ENCODE data around the gene NEK10. TPM values are rescaled to one million over a fixed set of nuclear protein-coding genes. Genes with fewer than 3 reads are reported as not detected.

The NEK10 gene
- total and polyA plus RNA-seq, 2 of the 13 experiments (the other 11 are each of a cell fraction or from before 2014, with no cell fraction given): 2.8 to 14.2 TPM

DNA sequence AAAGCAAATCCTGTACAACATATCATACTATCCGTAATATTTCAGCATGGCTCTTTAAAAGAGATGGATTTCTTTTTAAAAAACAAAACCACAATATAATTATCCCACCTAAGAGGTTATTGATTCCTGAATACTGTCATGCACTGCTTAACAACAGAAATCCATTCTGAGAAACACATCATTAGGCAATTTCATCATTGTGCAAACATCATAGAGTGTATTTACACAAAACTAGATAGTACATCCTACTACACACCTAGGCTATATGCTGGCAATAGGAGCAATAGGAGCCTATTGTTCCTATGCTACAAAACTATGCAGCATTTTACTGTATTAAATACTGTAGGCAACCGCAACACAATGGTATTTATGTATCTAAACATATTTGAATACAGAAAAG lies 242.0 kb downstream of the NEK10 start (continued):
- 0 out of 4 replicates have a peak, but pooled peaks of 1 of the 2 experiments have one; percentile 23 for TF ChIP-seq HMGXB4 (CRISPR knock-in tag; IDR thresholded peaks at IDR 0.05; ENCODE audit: borderline replicate concordance in 1 of 2, low read depth in 1 of 2)
- TF ChIP-seq SMAD3 (CRISPR knock-in tag; IDR thresholded peaks at IDR 0.05): peak; percentile 92; the same call in 1 of the 2 replicates
- TF ChIP-seq ZNF331 (CRISPR knock-in tag; IDR thresholded peaks at IDR 0.05): peak; percentile 76; the same call in 1 of the 2 replicates
- no peak for TF ChIP-seq ZNF674 (CRISPR knock-in tag; IDR thresholded peaks at IDR 0.05; ENCODE audit: low read depth)
- TF ChIP-seq ONECUT2 (CRISPR knock-in tag; IDR thresholded peaks at IDR 0.05): peak; percentile 66; the same call in 1 of the 2 replicates
- TF ChIP-seq SMARCC2 (IDR thresholded peaks at IDR 0.05): no peak
- peak; percentile 90 for TF ChIP-seq TBX3 (IDR thresholded peaks at IDR 0.05; ENCODE audit: borderline replicate concordance)
- TF ChIP-seq ELF1 (CRISPR knock-in tag; IDR thresholded peaks at IDR 0.05): no peak
- TF ChIP-seq ZNF282 (IDR thresholded peaks at IDR 0.05; ENCODE audit: partially characterized antibody): no peak
- TF ChIP-seq ZNF326 (CRISPR knock-in tag; IDR thresholded peaks at IDR 0.05; ENCODE audit: borderline replicate concordance): no peak
- TF ChIP-seq HMGXB3 (CRISPR knock-in tag; IDR thresholded peaks at IDR 0.05; ENCODE audit: borderline replicate concordance): no peak
- no peak for TF ChIP-seq GPBP1L1 (CRISPR knock-in tag; IDR thresholded peaks at IDR 0.05)
- no peak for TF ChIP-seq TEAD2 (CRISPR knock-in tag; IDR thresholded peaks at IDR 0.05)
- no peak for TF ChIP-seq HNRNPH1 (optimal IDR thresholded peaks at IDR 0.05; ENCODE audit: low read depth, low read length)
- TF ChIP-seq MXI1 (IDR thresholded peaks at IDR 0.05; ENCODE audit: borderline replicate concordance, low read depth, low read length): no peak
- no peak for TF ChIP-seq NONO (IDR thresholded peaks at IDR 0.05)
- TF ChIP-seq NONO (CRISPR knock-in tag; conservative IDR thresholded peaks at IDR 0.05): no peak
- no peak for TF ChIP-seq TP53 (CRISPR knock-in tag; conservative IDR thresholded peaks at IDR 0.05)
- TF ChIP-seq DNMT3B (CRISPR knock-in tag; conservative IDR thresholded peaks at IDR 0.05): no peak
- TF ChIP-seq, protein P1, sequence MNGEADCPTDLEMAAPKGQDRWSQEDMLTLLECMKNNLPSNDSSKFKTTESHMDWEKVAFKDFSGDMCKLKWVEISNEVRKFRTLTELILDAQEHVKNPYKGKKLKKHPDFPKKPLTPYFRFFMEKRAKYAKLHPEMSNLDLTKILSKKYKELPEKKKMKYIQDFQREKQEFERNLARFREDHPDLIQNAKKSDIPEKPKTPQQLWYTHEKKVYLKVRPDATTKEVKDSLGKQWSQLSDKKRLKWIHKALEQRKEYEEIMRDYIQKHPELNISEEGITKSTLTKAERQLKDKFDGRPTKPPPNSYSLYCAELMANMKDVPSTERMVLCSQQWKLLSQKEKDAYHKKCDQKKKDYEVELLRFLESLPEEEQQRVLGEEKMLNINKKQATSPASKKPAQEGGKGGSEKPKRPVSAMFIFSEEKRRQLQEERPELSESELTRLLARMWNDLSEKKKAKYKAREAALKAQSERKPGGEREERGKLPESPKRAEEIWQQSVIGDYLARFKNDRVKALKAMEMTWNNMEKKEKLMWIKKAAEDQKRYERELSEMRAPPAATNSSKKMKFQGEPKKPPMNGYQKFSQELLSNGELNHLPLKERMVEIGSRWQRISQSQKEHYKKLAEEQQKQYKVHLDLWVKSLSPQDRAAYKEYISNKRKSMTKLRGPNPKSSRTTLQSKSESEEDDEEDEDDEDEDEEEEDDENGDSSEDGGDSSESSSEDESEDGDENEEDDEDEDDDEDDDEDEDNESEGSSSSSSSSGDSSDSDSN (CRISPR knock-in tag; IDR thresholded peaks at IDR 0.05): no peak
- 0 out of 2 replicates have a peak, but pooled peaks have one; percentile 50 for TF ChIP-seq JUND (CRISPR knock-in tag; IDR thresholded peaks at IDR 0.05)
- TF ChIP-seq AHR (CRISPR knock-in tag; IDR thresholded peaks at IDR 0.05): no peak
- no peak for TF ChIP-seq ZNF713 (CRISPR knock-in tag; IDR thresholded peaks at IDR 0.05)

Measured in HepG2 (cell line).